HepG2 (cell line): ENCODE results near the gene ABRACL.

Source experiments
- RARA ChIP-seq: IDR thresholded peaks from 2 replicates; pipeline ENCODE4 v1.6.1; 2016; ENCODE audit warnings: missing genetic modification reagents, missing compliant biosample characterization
- ZNF512B ChIP-seq: sonication (generic); formaldehyde crosslinking; IDR thresholded peaks from 2 replicates; pipeline ENCODE4 v1.5.1; 2020; ENCODE audit warnings: missing genetic modification reagents, mild to moderate bottlenecking, borderline replicate concordance
- TF ChIP-seq, protein P1 (sequence below): sonication (generic); formaldehyde crosslinking; IDR thresholded peaks from 2 replicates; pipeline ENCODE4 v1.8.1; 2023; ENCODE audit warnings: mild to moderate bottlenecking, missing genetic modification reagents

- no peak for TF ChIP-seq ZNF512B (CRISPR knock-in tag)
- TF ChIP-seq, protein P1, sequence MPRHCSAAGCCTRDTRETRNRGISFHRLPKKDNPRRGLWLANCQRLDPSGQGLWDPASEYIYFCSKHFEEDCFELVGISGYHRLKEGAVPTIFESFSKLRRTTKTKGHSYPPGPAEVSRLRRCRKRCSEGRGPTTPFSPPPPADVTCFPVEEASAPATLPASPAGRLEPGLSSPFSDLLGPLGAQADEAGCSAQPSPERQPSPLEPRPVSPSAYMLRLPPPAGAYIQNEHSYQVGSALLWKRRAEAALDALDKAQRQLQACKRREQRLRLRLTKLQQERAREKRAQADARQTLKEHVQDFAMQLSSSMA (CRISPR knock-in tag) = no peak
- TF ChIP-seq RARA (CRISPR knock-in tag) = no peak
Measured at GRCh38 chr6:139054001-139054400, 25.5 kb downstream of the ABRACL start.
